ENCODE data around the gene SLC36A4.
"Not testable (repeated sequence)": the region's sequence is repeated elsewhere in the genome, so short reads cannot be mapped to it uniquely, and the experiment has no call there.

The SLC36A4 gene

GRCh38 chr11:93197380-93198214, at the start of gene SLC36A4:
SLC36A4 (minus strand) TSS chr11:93197991; CDS start chr11:93197832, 159 bp downstream.
- DNase-seq (ENCODE audit: low spot score) = peak; percentile 86

GRCh38 chr11:93246790-93247189, 49.0 kb upstream of the SLC36A4 start:
- DNase-seq (ENCODE audit: low spot score) = not testable (repeated sequence)

DNA sequence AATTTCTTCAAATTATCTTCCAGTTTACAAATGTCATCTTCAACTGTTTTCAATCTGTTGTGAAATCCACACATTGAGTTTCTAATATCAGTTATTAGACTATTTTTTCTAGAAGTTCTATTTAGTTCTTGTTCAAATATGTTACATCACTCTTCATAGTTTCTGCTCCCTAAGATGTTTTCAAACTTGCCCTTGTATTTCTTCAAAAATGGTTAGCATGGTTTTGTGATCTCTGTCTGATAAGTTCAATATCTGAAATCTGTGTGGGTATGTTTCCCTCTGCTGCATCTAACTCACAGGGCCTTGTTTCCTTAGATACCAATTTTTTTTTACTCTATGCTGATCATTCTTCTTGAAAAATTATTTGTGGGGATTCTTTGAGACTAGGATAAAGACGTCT, 46.2 kb upstream of the SLC36A4 start:
- DNase-seq (ENCODE audit: low spot score) = no peak

DNA sequence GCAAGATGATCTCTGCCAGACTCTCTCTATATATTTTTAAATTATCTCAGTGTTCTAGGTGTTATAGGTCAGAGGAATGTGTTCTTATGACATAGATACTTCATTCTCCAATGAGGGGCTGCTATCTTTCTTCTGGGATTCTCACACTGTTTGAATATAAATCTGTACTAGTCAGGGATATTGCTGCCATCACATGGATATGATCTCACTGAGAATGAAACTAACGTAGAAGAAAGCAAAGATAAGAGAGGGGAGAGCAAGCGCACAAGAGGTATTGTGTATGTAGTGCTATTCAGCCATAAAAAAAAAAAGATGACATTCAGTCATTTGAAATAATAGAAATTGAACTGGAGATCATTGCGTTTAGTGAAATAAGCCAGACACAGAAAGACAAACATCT, 42.2 kb upstream of the SLC36A4 start:
- DNase-seq (ENCODE audit: low spot score) = no peak

DNA sequence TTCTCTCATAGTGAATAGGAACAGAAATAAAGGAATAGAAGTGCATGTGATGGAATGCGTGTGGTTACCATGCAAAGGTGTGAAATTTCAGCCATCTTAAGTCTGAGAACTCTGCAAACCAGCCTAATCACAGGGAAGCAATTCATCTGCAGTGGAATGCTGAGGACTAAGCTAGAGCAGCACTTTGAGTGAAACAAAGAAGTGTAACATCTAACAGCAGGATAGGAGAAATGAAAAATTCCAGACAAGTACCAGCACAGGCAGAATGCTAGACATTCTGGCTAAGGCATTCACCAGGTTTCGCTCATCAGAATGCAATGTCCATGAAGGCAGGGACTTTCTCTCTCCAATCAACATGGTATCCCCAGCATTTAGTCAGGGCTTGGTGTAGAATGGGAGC, 41.2 kb upstream of the SLC36A4 start:
- DNase-seq (ENCODE audit: low spot score) = no peak

GRCh38 chr11:93236741-93237675, 39.2 kb upstream of the SLC36A4 start:
- DNase-seq (ENCODE audit: low spot score) = no peak

DNA sequence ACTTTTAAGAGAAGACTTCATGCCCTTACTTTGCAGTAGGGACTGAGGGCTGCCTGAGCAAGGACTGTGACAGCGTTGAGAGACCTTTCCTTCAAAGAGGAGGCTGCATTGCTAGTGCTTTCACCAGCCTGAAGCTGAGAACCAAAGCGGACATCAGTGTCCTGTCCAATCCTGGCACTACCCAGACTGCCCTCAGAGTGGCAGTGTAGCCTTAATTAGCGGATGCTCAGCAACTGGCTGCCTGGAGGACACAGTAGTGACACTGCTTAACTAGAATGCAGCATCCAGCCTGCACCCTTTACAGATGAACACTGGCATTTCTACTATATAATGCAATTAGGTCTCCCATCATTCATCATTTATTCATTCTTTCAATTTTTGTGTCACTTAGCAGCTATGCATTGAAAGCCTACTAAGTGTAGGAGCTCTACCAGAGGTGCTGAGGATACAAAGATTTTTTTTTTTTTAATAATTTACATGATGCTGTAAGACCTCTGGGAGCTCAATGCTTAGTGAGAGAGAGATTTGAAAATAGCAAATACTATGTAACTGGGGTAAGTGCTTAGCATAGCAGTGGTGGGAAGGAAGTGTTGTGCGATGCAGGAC, 36.9 kb upstream of the SLC36A4 start:
- DNase-seq (ENCODE audit: low spot score) = peak; percentile 69

- DNase-seq (ENCODE audit: low spot score) = no peak
These were observed 32.1 kb upstream of the SLC36A4 start for GRCh38 chr11:93229876-93230275.

DNA sequence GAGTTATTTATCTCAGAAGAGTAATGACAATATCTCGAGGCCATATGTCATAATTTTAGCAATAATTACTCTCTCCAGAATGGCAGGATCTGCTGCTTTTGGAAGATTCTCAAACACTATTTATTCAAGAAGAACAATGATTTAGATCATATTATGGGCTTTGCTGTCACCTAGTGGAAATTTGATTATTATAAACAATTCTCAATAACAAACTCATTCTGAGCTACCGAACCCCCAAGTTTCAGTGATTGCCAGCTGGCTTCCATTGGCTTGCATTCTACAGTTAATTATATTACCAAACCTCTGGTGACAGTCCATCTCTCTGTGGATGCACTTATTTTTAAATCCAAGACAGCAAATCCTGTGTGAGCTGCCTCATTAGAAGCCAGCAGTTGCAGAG, 27.9 kb upstream of the SLC36A4 start:
- peak; percentile 18 for DNase-seq (ENCODE audit: low spot score)

- no peak for DNase-seq (ENCODE audit: low spot score)
These were observed 23.7 kb upstream of the SLC36A4 start for GRCh38 chr11:93221539-93221938.

GRCh38 chr11:93220078-93220477, 22.3 kb upstream of the SLC36A4 start:
- DNase-seq (ENCODE audit: low spot score) = no peak

DNA sequence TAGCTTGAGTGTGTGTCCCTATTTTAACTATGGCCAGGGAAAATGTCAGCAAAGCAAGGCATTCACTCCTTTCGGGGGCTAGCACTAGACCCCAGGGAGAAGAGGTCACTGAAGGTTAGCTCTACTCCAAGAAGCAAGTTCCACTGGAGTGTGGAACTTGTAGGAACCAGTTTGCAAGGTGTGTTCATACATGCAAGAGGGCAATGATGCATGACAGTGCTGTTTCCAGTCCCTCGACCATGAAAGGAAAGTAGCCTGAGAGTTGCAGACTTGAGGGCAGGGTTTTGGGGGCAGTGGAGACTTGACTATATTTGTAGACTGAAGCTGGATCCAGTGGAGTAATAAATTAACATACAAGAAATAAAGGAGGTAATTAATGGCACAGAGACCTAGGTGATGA, 21.6 kb upstream of the SLC36A4 start:
- no peak for DNase-seq (ENCODE audit: low spot score)

DNA sequence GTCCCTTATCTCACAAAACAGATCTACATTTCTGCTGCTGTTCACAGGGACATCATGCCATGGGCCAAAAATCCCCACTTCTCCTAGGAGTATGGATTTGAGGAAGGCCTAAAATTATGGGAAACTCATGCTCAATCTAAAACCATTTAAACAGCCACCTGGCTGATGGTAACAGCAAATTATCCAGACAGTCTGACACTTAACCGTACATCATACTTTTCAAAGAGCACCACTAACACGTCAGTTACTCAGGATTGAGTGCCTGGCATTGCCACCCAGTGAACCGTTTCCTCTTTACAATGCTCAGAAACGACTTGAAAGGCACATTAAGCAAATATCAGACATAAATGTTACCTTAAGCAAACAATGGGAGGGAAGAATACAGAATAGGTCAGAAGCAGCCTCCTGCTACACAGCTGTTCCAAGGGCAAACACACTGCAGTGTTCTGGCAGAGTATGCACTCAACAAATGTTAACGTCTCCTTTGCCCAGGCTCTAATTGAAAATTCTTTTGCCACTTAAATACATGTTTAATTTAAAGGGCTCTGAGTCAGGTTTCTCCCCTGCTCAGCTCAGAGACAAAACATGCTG, 18.8 kb upstream of the SLC36A4 start:
- DNase-seq (ENCODE audit: low spot score) = no peak

DNA sequence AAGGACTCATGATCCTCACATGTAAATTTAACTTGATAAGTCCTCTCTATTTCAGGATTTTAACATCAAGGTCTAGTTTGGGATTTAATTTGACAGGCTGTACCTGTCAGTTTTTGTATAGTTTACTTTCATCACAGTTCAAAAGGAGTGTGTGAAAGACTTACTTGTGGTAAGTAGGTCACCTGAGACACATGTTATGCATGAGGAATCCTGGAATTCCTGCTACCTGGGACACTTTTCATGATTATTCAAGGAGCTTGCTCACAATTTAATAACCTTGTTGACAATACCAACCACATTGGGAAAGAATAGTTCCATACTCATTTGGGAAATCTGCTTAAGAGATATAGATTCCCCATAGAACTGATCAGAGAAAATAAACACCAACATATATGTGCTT, 15.8 kb upstream of the SLC36A4 start:
- DNase-seq (ENCODE audit: low spot score) = no peak

DNA sequence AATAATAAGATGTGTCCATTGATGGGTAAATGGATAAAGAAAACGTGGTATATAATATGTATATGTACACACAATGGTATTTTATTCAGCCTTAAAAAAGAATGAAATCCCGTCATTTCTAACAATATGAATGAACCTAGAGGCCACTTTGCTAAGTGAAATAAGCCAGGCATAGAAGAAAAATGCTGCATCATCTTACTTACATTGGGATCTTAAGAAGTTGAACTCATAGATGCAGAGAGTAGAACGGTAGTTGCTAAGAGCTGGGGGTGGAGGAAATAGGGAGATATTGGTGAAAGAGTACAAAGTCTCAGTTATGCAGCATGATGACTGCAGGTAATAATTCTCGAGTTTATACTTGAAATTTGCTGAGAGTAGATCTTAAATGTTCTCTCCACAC, 14.3 kb upstream of the SLC36A4 start:
- no peak for DNase-seq (ENCODE audit: low spot score)

DNA sequence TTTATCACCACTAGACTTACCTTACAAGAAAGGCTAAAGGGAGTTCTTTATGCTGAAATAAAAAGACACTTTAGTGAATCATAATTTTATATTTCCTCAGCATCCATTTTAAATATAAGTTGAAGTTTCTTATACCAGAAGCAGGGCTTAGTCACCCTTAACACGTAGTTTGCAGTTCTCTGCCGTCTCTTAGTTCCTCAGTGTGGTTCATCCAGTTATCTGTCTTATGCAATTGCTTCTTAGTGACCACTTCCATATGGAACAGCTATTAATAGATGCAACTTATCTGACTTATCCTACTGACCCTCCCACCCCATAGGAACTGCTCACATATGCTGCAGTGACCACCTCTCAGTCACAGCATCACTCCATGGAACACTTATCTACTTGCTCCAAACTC, 11.7 kb upstream of the SLC36A4 start:
- DNase-seq (ENCODE audit: low spot score) = no peak

DNA sequence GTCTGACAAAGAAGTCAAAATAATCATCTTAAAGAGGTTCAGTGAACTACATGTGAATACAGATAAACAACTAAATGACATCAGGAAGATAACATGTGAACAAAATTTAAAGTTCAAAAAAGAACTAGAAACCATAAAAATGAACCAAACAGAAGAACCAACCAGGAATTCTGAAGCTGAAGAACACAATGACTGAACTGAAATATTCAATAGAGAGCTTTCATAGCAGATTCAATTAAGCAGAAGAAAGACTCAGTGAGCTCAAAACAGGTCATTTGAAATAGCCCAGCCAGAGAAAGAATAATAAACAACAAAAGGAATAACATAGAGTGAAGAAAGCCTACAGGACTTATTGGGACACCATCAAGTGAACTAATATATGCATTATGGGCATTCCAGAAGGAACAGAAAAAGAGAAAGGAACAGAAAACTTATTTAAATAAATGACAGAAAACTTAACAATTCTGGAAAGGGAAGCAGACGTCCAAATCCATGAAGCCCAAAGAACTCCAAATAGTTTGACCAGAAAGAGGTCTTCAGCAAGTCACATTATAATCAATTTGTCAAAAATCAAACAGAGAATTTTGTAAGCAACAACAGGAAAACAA, 11.0 kb upstream of the SLC36A4 start:
- no peak for DNase-seq (ENCODE audit: low spot score)

GRCh38 chr11:93199616-93200015, 1.8 kb upstream of the SLC36A4 start:
- no peak for DNase-seq (ENCODE audit: low spot score)

GRCh38 chr11:93198215-93198845, 539 bp upstream of the SLC36A4 start:
- peak; percentile 34 for DNase-seq (ENCODE audit: low spot score)

DNA sequence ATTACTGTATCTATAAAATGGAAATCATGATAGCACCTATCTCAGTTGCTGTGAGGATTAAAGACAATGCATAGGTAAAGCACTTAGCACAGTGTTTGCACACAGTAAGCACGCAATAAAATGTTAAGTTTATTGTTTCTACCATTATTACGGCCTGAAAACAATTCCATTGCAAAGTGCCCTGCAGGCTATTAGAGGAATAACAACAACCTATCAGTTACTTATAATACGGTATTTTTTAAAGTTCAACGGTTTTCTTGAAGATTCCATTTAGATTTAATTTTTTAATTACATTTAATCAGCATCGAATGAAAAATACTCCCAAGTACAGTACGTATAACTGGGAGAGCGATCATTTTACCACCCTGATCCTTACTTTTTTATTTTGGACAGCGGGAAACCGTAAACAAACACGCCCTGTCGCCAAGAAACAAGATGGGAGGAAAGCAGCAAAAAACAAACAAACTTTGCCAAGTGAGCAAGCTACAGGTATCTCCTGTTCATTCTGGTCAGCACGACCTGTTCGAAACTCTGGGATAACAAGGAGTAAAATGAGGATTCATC, 893 bp downstream of the SLC36A4 start:
- peak; percentile 51 for DNase-seq (ENCODE audit: low spot score)
